GM12878 (cell line): ENCODE measurements around the gene HOXC9. TPM values are rescaled to one million over a fixed set of nuclear protein-coding genes. Genes with fewer than 3 reads are reported as not detected.

Experiments
- ATAC-seq: fragments of 200-7000 bp; cut with Tn5 transposase; 3 replicates; pipeline ENCODE4 v1.9.1; 2020; ENCODE audit warnings: mild to moderate bottlenecking, moderate library complexity
- BruUV-seq: library from RNA; stranded (reverse); fragments of 400-500 nt; replicated peaks from 2 replicates; lab custom pipeline; 2021; lab: Mats Ljungman, UMichigan
- CTCF ChIA-PET: fragments of 300-600 bp; sonication (Branson Sonifier 250); formaldehyde crosslinking; extraction: SDS; loops from one replicate; lab custom pipeline; 2021; ENCODE audit warnings: inconsistent platforms; lab: Yijun Ruan, JAX
- POLR2A ChIA-PET: fragments of 350-600 bp; formaldehyde crosslinking; extraction: SDS; loops from one replicate; lab custom pipeline; 2021; ENCODE audit warnings: inconsistent platforms; lab: Charles Lee
- RAD21 ChIA-PET: fragments of 300-600 bp; sonication (Branson Sonifier 250); formaldehyde crosslinking; loops from one replicate; lab custom pipeline; 2023; ENCODE audit warnings: antibody characterized with exemption; ENCODE audit not compliant: unreplicated experiment; lab: Charles Lee
- SMC1A ChIA-PET: fragments of 300-600 bp; sonication (Branson Sonifier 250); formaldehyde crosslinking; loops from one replicate; lab custom pipeline; 2023; ENCODE audit not compliant: unreplicated experiment, uncharacterized antibody; lab: Charles Lee
- DNase-seq: peaks from one replicate; pipeline ENCODE4 v3.0.0-alpha.2; 2011; ENCODE audit warnings: low read depth, low spot score
- FAIRE-seq: peaks from 3 replicates; lab custom pipeline; 2011; peaks lifted over from hg19 to GRCh38; lab: Jason Lieb, UNC
- H2AFZ ChIP-seq: 2 replicates; pipeline ENCODE4 v1.6.0; 2011; ENCODE audit warnings: low read depth, low read length, control low read depth; ENCODE audit not compliant: control insufficient read depth
- H3K27ac ChIP-seq: 2 replicates; pipeline ENCODE4 v1.5.1; 2011; ENCODE audit warnings: control low read depth; ENCODE audit not compliant: control insufficient read depth, insufficient read depth
- H3K27me3 ChIP-seq, 2 experiments: replicated peaks in 1 of 2; 2 replicates each; pipeline versions ENCODE4 v1.6.0 to v1.6.1; 2011; ENCODE audit warnings: low read length in 1 of 2; ENCODE audit not compliant: control insufficient read depth in 2 of 2, insufficient read depth in 2 of 2
- H3K36me3 ChIP-seq, 2 experiments: 2 replicates each; pipeline ENCODE4 v1.5.1; 2011; ENCODE audit warnings: low read length in 1 of 2; ENCODE audit not compliant: control insufficient read depth in 2 of 2, insufficient read depth in 2 of 2
- H3K4me1 ChIP-seq: 2 replicates; pipeline ENCODE4 v1.6.1; 2011; ENCODE audit warnings: mild to moderate bottlenecking, low read length, moderate library complexity, mixed read lengths; ENCODE audit not compliant: control insufficient read depth, insufficient read depth
- H3K4me2 ChIP-seq: 2 replicates; pipeline ENCODE4 v1.6.0; 2011; ENCODE audit warnings: control low read depth; ENCODE audit not compliant: control insufficient read depth, insufficient read depth
- H3K4me3 ChIP-seq: fragments of 200-600 bp; sonication (generic); 2 replicates; pipeline ENCODE4 v1.5.1; 2016
- H3K79me2 ChIP-seq: 2 replicates; pipeline ENCODE4 v1.6.0; 2011; ENCODE audit warnings: low read length; ENCODE audit not compliant: control insufficient read depth, insufficient read depth
- H3K9ac ChIP-seq: 2 replicates; pipeline ENCODE4 v1.8.0; 2011; ENCODE audit warnings: low read length, control low read depth, mixed read lengths; ENCODE audit not compliant: control insufficient read depth, insufficient read depth
- H3K9me3 ChIP-seq: replicated peaks from 3 replicates; pipeline ENCODE4 v1.5.1; 2011; ENCODE audit warnings: mild to moderate bottlenecking, low read length; ENCODE audit not compliant: control insufficient read depth, insufficient read depth
- H4K20me1 ChIP-seq: 2 replicates; pipeline ENCODE4 v1.6.0; 2011; ENCODE audit not compliant: control insufficient read depth, insufficient read depth
- BHLHE40 ChIP-seq, 2 experiments: fragments of 450-650 bp in 1 of 2; IDR thresholded peaks; 2 replicates each; pipeline ENCODE4 v1.6.1; 2011 to 2017; ENCODE audit warnings: low read depth in 2 of 2, borderline replicate concordance in 1 of 2, improper control_type of control experiment in 1 of 2, low read length in 1 of 2, mild to moderate bottlenecking in 1 of 2
- IKZF1 ChIP-seq: fragments of 450-650 bp; conservative IDR thresholded peaks from 2 replicates; pipeline ENCODE4 v1.6.1; 2017; ENCODE audit warnings: antibody characterized with exemption, mild to moderate bottlenecking
- IKZF2 ChIP-seq, 2 experiments: fragments of 450-650 bp; IDR thresholded peaks; 2 replicates each; pipeline ENCODE4 v1.6.1; 2017; ENCODE audit warnings: mild to moderate bottlenecking in 2 of 2, moderate library complexity in 2 of 2
- KDM1A ChIP-seq: fragments of 200-600 bp; sonication (generic); IDR thresholded peaks from 2 replicates; pipeline ENCODE4 v1.6.1; 2016; ENCODE audit warnings: borderline replicate concordance
- MYC ChIP-seq: IDR thresholded peaks from 2 replicates; pipeline ENCODE4 v1.6.1; 2011; ENCODE audit warnings: mild to moderate bottlenecking, low read length, moderate library complexity, inconsistent platforms; ENCODE audit not compliant: insufficient read depth, insufficient replicate concordance, insufficient read length, severe bottlenecking
- POU2F2 ChIP-seq: IDR thresholded peaks from 3 replicates; pipeline ENCODE4 v1.6.1; 2011; ENCODE audit warnings: low read depth, mild to moderate bottlenecking, low read length, borderline replicate concordance
- SMC3 ChIP-seq: IDR thresholded peaks from 2 replicates; pipeline ENCODE4 v1.6.1; 2011; ENCODE audit warnings: low read length, improper control_type of control experiment, borderline replicate concordance
- WRNIP1 ChIP-seq: IDR thresholded peaks from 2 replicates; pipeline ENCODE4 v1.6.1; 2011; ENCODE audit warnings: low read depth, low read length, improper control_type of control experiment, borderline replicate concordance
- WGBS: methylation state at CpG from one replicate; pipeline ENCODE4 v1.1.6; 2016; ENCODE audit warnings: low lambda C conversion rate; ENCODE audit not compliant: insufficient replicate concordance, insufficient coverage; ENCODE audit errors: missing lambda C conversion rate; 5-methylcytosine and 5-hydroxymethylcytosine counted together
- in situ Hi-C: fragments of 300-500 bp; cut with MboI; formaldehyde crosslinking; loops from 9 replicates; pipeline ENCODE4 v1.14.3; 2018; ENCODE audit warnings: mixed read lengths
- intact Hi-C: fragments of 100-400 bp; cut with micrococcal nuclease; formaldehyde crosslinking; loops from one replicate; pipeline ENCODE4 v1.14.2; 2022; ENCODE audit not compliant: unreplicated experiment
- polyA plus RNA-seq, 11 experiments: library from polyadenylated mRNA; depleted of rRNA in 4 of 11; unstranded in 6 of 11; stranded (reverse) in 5 of 11; fragments of >200 nt; fragmentation: Nextera tagmentation in 4 of 11; fragmentation: Illumina TruSeq in 1 of 11; extraction: Ambion mirVana in 4 of 11; extraction: Trizol in 1 of 11; gene quantifications; 1 replicate in 1 of 11; 2 replicates in 10 of 11; pipeline versions ENCODE4 v1.2.1 to v1.2.3, GENCODE V29; 2011 to 2016; ENCODE audit warnings: inconsistent platforms in 2 of 11, missing spikeins in 2 of 11, low read depth in 1 of 11
- total RNA-seq, 4 experiments: library from RNA; depleted of rRNA in 3 of 4; stranded (reverse); fragments of >200 nt in 3 of 4; fragmentation: Illumina TruSeq in 1 of 4; extraction: Trizol in 1 of 4; gene quantifications; 2 replicates each; pipeline versions ENCODE4 v1.2.1 to v1.2.3, GENCODE V29; 2013 to 2021
- TF ChIP-seq, protein P1 (sequence below): IDR thresholded peaks from 2 replicates; pipeline ENCODE4 v1.6.1; 2012; ENCODE audit warnings: low read depth, low read length, improper control_type of control experiment
- TF ChIP-seq, protein P2 (sequence below): IDR thresholded peaks from 2 replicates; pipeline ENCODE4 v1.6.1; 2011; ENCODE audit warnings: borderline replicate concordance, low read depth, mild to moderate bottlenecking, moderate library complexity, mixed read lengths, low read length; ENCODE audit not compliant: insufficient read depth; ENCODE audit errors: extremely low read length
- TF ChIP-seq, protein P3 (sequence below): fragments of 450-650 bp; IDR thresholded peaks from 2 replicates; pipeline ENCODE4 v1.6.1; 2017; ENCODE audit warnings: mild to moderate bottlenecking, moderate library complexity

HOXC9 gene
- total and polyA plus RNA-seq, 10 of the 15 experiments (the other 5 are each of a cell fraction or from before 2014, with no cell fraction given): not detected

DNA sequence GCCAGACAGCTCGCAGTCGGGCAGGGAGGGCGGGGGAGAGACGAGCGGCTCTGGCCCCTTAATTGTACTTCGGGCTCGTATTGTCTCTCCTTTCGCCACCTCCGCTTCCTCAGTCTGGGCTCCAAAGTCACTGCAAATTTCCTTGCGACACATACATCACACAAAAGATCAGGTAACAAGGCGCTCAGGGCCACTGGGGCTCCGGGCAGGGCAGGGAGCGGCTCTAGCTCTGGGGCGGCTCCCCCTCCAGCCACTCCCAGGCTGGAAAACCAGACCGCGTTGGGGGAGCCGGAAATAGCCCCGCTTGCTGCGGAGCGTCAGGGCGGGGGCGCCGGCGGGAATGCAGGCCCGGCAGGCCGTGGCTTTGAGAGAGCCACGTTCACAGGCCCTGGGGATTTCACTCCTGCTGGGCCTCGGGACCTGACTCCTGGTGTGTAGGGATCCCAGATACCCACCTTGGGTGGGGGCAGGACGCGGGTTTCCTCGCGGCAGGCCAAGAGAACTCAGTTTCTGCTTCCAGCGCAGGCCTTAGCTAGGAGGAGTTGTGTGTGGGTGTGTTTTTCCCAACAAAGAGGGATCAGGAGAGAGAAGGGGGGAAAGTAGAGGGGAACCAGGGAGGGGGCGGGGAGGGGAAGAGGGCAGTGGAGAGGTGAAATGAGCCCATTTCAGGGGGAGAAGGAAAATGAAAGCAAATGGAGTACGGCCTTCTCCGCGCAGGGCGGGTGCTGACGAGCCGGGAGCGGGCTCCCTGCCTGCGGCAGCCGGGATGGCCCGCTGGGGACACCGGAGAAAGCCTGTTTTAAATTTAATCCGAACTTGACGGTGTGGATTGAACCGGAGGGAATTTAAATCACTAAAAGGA is 4.4 kb upstream of the HOXC9 start:
- RAD21 ChIA-PET: interaction anchor here (0.8 to 1.0 kb wide), 3 partner anchors 10 to 196 kb away, joined by 3 to 4 read pairs (median 3); partner anchors contain the start of genes HOXC10 and HOXC4
- CTCF ChIA-PET: interaction anchor here (0.8 to 2.0 kb wide), 5 partner anchors 10 to 212 kb away, joined by 3 to 6 read pairs (median 6); partner anchors contain the start of gene HOXC10
- H3K9me3 ChIP-seq: no peaks in the 10 kb centered on the region
- H2AFZ ChIP-seq: peak overlapping the region; percentile 43
- H3K36me3 ChIP-seq: no peaks in the 10 kb centered on the region
- H3K79me2 ChIP-seq: no peaks in the 10 kb centered on the region
- H3K27ac ChIP-seq: no peak overlapping the region
- H3K4me2 ChIP-seq: peak overlapping the region; percentile 85
- H3K27me3 ChIP-seq: peaks cover 31 to 54% of the 10 kb centered on the region in 2 experiments
- peak overlapping the region; percentile 30; the same call in 1 of the 2 replicates for H3K9ac ChIP-seq
- no peaks in the 10 kb centered on the region for H4K20me1 ChIP-seq
- ATAC-seq (peak; percentile 63), FAIRE-seq (no peak), DNase-seq (no peak)
- intact Hi-C loops: no loop called here
- BruUV-seq: TSS peak; percentile 50
- H3K4me3 ChIP-seq: peak overlapping the region; percentile 54
- POLR2A ChIA-PET: interaction anchor here (0.9 to 1.3 kb wide), 2 partner anchors 10 to 37 kb away, joined by 3 to 4 read pairs; no protein-coding TSS in a partner anchor
- SMC1A ChIA-PET: interaction anchor here (0.9 to 1.7 kb wide), 8 partner anchors 8 to 231 kb away, joined by 3 to 7 read pairs (median 4); partner anchors contain the start of genes HOXC10 and SMUG1
- in situ Hi-C loops: no loop called here
- WGBS: 2% methylated on average over 40 of the region's 48 CpGs
- peaks cover 7% of the 10 kb centered on the region for H3K4me1 ChIP-seq
- TF ChIP-seq IKZF2 (IDR thresholded peaks at IDR 0.05): peak; percentile 40 to 54; a peak in 2 of 4 replicates
- no peak for TF ChIP-seq KDM1A
- peak; percentile 68 for TF ChIP-seq IKZF1
- TF ChIP-seq, protein P1, sequence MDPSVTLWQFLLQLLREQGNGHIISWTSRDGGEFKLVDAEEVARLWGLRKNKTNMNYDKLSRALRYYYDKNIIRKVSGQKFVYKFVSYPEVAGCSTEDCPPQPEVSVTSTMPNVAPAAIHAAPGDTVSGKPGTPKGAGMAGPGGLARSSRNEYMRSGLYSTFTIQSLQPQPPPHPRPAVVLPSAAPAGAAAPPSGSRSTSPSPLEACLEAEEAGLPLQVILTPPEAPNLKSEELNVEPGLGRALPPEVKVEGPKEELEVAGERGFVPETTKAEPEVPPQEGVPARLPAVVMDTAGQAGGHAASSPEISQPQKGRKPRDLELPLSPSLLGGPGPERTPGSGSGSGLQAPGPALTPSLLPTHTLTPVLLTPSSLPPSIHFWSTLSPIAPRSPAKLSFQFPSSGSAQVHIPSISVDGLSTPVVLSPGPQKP: 0 out of 2 replicates have a peak, but pooled peaks have one; percentile 18
- TF ChIP-seq SMC3: no peak
- no peak for TF ChIP-seq POU2F2
- TF ChIP-seq WRNIP1: no peak
- TF ChIP-seq, protein P2, sequence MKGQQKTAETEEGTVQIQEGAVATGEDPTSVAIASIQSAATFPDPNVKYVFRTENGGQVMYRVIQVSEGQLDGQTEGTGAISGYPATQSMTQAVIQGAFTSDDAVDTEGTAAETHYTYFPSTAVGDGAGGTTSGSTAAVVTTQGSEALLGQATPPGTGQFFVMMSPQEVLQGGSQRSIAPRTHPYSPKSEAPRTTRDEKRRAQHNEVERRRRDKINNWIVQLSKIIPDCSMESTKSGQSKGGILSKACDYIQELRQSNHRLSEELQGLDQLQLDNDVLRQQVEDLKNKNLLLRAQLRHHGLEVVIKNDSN: no peak
- no peak for TF ChIP-seq MYC
- TF ChIP-seq, protein P3, sequence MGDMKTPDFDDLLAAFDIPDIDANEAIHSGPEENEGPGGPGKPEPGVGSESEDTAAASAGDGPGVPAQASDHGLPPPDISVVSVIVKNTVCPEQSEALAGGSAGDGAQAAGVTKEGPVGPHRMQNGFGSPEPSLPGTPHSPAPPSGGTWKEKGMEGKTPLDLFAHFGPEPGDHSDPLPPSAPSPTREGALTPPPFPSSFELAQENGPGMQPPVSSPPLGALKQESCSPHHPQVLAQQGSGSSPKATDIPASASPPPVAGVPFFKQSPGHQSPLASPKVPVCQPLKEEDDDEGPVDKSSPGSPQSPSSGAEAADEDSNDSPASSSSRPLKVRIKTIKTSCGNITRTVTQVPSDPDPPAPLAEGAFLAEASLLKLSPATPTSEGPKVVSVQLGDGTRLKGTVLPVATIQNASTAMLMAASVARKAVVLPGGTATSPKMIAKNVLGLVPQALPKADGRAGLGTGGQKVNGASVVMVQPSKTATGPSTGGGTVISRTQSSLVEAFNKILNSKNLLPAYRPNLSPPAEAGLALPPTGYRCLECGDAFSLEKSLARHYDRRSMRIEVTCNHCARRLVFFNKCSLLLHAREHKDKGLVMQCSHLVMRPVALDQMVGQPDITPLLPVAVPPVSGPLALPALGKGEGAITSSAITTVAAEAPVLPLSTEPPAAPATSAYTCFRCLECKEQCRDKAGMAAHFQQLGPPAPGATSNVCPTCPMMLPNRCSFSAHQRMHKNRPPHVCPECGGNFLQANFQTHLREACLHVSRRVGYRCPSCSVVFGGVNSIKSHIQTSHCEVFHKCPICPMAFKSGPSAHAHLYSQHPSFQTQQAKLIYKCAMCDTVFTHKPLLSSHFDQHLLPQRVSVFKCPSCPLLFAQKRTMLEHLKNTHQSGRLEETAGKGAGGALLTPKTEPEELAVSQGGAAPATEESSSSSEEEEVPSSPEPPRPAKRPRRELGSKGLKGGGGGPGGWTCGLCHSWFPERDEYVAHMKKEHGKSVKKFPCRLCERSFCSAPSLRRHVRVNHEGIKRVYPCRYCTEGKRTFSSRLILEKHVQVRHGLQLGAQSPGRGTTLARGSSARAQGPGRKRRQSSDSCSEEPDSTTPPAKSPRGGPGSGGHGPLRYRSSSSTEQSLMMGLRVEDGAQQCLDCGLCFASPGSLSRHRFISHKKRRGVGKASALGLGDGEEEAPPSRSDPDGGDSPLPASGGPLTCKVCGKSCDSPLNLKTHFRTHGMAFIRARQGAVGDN: no peak
- peak in 1 of 2 experiments; percentile 2; a peak in 1 of 4 replicates for TF ChIP-seq BHLHE40 (IDR thresholded peaks at IDR 0.05; ENCODE audit: borderline replicate concordance in 1 of 2, low read depth in 2 of 2, low read length in 1 of 2)
